ENCODE results near the gene ZBTB48. TPM values are rescaled to one million over a fixed set of nuclear protein-coding genes. Genes with fewer than 3 reads are reported as not detected.

Gene ZBTB48
- polyA plus RNA-seq, 6 donors from 2014 or later = 13.3 to 30.2 (median 24.4) TPM

DNA sequence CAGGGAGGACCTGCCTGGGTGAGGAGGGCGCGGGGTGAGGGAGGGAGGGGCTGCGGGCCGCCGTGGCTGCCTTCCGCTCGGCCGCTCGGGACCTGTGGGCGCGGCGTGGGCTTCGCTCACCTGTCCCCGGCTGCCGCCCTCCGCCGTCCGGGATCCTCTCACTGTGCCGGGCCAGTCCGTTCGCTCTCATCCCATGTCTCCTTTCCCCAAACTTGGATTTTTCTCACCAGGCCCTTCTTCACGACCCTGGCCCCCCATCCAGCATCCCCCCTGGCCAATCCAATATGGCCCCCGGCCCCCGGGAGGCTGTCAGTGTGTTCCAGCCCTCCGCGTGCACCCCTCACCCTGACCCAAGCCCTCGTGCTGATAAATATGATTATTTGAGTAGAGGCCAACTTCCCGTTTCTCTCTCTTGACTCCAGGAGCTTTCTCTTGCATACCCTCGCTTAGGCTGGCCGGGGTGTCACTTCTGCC lies 362 bp downstream of the ZBTB48 start:
- Mint-ChIP-seq H3K27me3 (no peaks in the 10 kb centered on the region), H3K36me3 (no peaks in the 10 kb centered on the region), H3K4me1 (peaks cover 24 to 49% (median 46%) of the 10 kb centered on the region in 3 donors), H3K27ac (peak overlapping the region; percentile 97 to 100 (median 98)), H3K4me3 (peak overlapping the region; percentile 84 to 99 (median 98)), H3K9me3 (no peaks in the 10 kb centered on the region)
- DNase-seq (peak; percentile 35), ATAC-seq (ENCODE audit: low read depth in 2 of 2) (peak; percentile 32 to 34)

DNA sequence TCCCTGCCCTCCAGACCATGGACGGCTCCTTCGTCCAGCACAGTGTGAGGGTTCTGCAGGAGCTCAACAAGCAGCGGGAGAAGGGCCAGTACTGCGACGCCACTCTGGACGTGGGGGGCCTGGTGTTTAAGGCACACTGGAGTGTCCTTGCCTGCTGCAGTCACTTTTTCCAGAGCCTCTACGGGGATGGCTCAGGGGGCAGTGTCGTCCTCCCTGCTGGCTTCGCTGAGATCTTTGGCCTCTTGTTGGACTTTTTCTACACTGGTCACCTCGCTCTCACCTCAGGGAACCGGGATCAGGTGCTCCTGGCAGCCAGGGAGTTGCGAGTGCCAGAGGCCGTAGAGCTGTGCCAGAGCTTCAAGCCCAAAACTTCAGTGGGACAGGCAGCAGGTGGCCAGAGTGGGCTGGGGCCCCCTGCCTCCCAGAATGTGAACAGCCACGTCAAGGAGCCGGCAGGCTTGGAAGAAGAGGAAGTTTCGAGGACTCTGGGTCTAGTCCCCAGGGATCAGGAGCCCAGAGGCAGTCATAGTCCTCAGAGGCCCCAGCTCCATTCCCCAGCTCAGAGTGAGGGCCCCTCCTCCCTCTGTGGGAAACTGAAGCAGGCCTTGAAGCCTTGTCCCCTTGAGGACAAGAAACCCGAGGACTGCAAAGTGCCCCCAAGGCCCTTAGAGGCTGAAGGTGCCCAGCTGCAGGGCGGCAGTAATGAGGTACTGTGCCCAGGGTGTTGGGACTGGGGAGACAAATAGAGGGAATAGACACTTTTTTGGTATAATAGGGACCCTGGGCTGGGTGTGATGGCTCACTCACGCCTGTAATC lies 1.0 kb downstream of the ZBTB48 start:
- no peak for DNase-seq
- H3K27ac Mint-ChIP-seq = peak overlapping the region; percentile 97 to 100 (median 98)
- peaks cover 24 to 49% (median 48%) of the 10 kb centered on the region in 3 donors for H3K4me1 Mint-ChIP-seq

DNA sequence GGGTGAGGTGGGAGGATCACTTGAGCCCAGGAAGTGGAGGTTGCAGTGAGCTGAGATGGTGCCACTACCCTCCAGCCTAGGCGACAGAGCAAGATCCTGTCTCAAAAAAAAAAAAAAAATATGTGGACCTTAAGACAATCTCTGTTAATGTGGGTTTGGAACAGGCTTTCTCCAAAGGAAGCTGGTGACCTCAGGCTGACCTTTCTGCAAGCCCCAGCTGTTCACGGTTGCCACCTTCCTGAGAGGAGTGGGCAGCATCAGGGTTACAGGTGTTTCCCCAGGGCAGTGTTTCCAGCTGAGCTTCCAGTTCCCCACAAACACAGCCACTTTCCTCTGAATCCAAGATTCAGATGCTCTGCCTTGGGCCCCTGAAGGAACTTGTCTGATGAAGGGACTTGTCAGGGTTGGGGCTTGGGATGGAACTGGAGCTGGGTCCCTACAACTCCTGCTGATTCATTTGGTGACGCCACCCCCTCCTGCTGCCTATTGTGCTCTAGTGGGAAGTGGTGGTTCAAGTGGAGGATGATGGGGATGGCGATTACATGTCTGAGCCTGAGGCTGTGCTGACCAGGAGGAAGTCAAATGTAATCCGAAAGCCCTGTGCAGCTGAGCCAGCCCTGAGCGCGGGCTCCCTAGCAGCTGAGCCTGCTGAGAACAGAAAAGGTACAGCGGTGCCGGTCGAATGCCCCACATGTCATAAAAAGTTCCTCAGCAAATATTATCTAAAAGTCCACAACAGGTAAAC lies 1.9 kb downstream of the ZBTB48 start:
- no peak for ATAC-seq (ENCODE audit: low read depth in 2 of 2)

More for the DNA sequence above, 1.0 kb downstream of the ZBTB48 start:
- no peaks in the 10 kb centered on the region for H3K9me3 Mint-ChIP-seq
- no peak for ATAC-seq (ENCODE audit: low read depth in 2 of 2)
- H3K27me3 Mint-ChIP-seq = no peaks in the 10 kb centered on the region
- no peaks in the 10 kb centered on the region for H3K36me3 Mint-ChIP-seq
- peak overlapping the region; percentile 84 to 99 (median 98) for H3K4me3 Mint-ChIP-seq

DNA sequence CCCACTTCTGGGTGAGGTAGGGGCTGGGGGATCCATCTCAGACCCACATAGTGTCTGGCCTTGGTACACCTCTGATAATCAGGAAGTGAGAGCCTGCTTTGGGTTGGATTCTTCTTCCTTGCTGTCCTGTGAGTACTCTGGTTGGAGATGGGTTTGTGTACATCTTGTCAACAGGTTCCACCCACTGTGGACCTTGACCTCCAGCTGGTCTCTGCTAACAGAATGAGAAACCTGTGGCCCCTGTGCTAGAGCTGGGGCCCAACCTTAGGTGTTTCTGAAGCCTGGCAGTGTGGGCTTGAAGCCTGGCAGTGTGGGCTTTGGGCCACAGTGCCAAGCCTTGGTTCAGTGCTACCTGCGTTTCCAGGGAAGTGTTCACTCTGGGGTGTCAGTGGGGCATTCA lies 2.6 kb downstream of the ZBTB48 start:
- peak overlapping the region in 7 of 8 donors; percentile 15 to 98 (median 75) for H3K4me3 Mint-ChIP-seq
- H3K4me1 Mint-ChIP-seq = peaks cover 24 to 51% (median 48%) of the 10 kb centered on the region in 3 donors

More for the DNA sequence above, 1.9 kb downstream of the ZBTB48 start:
- no peaks in the 10 kb centered on the region for H3K9me3 Mint-ChIP-seq
- no peaks in the 10 kb centered on the region for H3K27me3 Mint-ChIP-seq
- peaks cover 24 to 49% (median 48%) of the 10 kb centered on the region in 3 donors for H3K4me1 Mint-ChIP-seq
- peak overlapping the region; percentile 53 to 98 (median 80) for H3K4me3 Mint-ChIP-seq
- DNase-seq = no peak
- H3K36me3 Mint-ChIP-seq = no peaks in the 10 kb centered on the region
- H3K27ac Mint-ChIP-seq = peak overlapping the region in 5 of 6 donors; percentile 79 to 100 (median 99)

DNA sequence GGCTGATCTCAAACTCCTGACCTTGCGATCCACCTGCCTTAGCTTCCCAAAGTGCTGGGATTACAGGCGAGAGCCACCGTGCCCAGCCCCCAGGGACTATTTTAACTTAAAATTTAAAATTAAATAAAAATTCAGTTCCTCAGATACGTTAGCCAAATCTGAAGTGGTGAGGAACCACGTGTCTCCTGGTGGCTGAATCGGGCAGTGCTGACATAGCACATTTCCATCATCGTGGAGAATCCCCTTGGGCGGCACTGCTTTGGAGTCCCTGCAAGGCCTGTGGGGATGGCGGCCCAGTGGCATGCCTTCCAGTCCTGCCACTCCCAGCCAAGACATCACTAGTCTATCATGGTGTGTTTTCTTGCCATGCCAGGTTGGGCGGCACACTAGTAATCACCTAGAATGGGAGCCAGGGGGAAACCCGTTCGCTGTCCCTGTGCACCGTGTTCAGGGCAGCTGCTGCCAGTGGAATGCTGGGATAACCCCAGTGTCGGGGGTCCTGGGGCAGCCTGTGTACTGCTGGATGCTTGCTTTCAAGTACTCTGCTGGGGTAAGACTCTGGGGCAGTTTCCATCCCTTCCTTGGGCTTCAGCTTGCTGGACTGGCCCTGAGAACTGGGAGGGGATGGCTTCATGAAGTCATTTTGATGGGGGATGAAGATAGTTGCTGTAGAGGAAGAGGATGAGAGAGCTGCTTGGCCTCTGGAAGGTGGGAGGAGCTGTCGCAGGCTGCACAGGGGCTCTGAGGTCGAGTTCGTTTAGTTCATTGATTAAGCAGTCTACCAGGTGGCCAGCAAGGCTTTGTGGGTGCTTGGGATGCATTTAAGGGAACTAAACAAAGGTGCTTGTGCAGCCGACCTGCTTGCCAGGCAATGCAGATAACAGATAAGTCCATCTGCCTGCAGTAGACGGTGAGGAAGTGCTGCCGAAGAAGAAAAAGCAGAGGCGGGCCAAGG lies 4.6 kb downstream of the ZBTB48 start:
- Mint-ChIP-seq H3K4me3 (no peak overlapping the region), H3K36me3 (no peaks in the 10 kb centered on the region), H3K9me3 (no peaks in the 10 kb centered on the region), H3K27me3 (no peaks in the 10 kb centered on the region), H3K4me1 (peaks cover 27 to 48% (median 40%) of the 10 kb centered on the region in 3 donors), H3K27ac (peak overlapping the region in 4 of 6 donors; percentile 24 to 76 (median 44))
- no peak for ATAC-seq (ENCODE audit: low read depth in 2 of 2)
- no peak for DNase-seq

More for the DNA sequence above, 2.6 kb downstream of the ZBTB48 start:
- Mint-ChIP-seq H3K27ac (peak overlapping the region in 5 of 6 donors; percentile 48 to 98 (median 91)), H3K27me3 (no peaks in the 10 kb centered on the region), H3K9me3 (no peaks in the 10 kb centered on the region), H3K36me3 (no peaks in the 10 kb centered on the region)
- DNase-seq = no peak
- ATAC-seq (ENCODE audit: low read depth in 2 of 2) = no peak

DNA sequence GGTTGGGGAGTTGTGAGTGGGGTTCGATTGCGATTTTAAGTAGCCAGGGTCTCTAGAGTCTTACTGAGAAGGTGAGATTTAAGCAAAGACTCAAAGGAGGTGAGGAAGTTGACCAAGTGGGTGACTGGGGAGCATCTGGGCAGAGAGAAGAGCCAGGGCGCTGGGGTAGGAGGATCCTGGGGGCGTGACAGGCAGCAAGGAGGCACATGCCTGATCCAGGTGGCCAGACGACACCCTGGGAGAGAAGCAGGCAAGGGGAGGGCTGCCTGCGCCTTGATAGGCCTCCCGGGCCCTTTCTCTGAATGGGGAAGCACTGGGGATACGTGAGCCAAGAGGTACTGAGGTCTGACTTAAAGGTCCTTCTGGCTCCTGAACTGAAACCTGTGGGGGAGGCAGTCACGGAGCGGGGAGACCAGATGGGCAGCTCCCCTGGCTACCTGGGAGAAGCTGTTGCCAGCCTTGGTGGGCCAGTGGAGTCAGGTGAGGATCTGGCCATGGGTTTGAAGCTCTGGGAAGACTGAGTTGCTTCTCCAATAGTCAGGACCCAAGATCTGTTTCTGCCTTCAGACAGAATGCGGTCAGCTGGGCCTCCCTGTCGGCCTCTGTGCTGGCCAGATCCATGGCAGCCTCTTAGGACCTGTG lies 5.4 kb downstream of the ZBTB48 start:
- H3K9me3 Mint-ChIP-seq = no peaks in the 10 kb centered on the region
- no peaks in the 10 kb centered on the region for H3K36me3 Mint-ChIP-seq
- H3K4me3 Mint-ChIP-seq = no peak overlapping the region
- H3K27ac Mint-ChIP-seq = peak overlapping the region in 2 of 6 donors; percentile 24 to 76
- DNase-seq (no peak), ATAC-seq (ENCODE audit: low read depth in 2 of 2) (no peak)
- H3K27me3 Mint-ChIP-seq = no peaks in the 10 kb centered on the region
- peaks cover 27 to 42% (median 35%) of the 10 kb centered on the region in 3 donors for H3K4me1 Mint-ChIP-seq

DNA sequence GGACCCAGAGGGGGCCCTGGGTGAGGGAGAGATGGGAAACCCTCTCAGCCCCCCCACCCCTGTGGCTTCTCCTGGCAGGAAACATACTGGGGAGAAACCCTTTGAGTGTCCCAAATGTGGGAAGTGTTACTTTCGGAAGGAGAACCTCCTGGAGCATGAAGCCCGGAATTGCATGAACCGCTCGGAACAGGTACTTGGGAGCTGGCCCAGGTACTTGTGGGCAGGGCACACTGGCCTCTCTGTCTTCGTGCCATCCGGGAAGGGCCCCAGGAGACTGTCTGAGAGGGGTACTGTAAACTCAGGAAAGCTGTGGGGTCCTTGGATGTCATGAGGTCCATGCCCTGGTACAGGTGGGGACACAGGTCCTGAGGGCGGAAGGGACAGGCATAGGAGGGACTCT lies 6.0 kb downstream of the ZBTB48 start:
- Mint-ChIP-seq H3K27ac (no peak overlapping the region), H3K36me3 (no peaks in the 10 kb centered on the region), H3K4me3 (peak overlapping the region in 1 of 8 donors; percentile 22), H3K9me3 (no peaks in the 10 kb centered on the region), H3K27me3 (no peaks in the 10 kb centered on the region), H3K4me1 (peaks cover 22 to 36% (median 33%) of the 10 kb centered on the region in 3 donors)
- DNase-seq (no peak), ATAC-seq (ENCODE audit: low read depth in 2 of 2) (no peak)

DNA sequence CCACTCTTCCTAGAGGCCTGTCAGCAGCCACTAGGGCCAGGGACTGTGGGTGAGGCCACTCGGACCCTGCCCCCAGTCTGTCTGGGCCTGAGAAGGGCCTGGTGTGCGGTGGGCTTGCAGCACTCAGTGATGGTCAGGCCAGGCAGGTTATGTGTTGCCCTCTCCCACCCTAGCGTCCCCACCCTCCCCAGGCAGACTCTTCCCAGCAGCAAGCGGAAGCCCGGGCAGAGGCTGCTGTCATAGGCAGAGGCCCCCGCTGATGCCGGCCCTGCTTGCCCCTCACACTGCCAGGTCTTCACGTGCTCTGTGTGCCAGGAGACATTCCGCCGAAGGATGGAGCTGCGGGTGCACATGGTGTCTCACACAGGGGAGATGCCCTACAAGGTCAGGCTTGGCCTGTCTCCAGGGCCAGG lies 6.6 kb downstream of the ZBTB48 start:
- Mint-ChIP-seq H3K4me1 (peaks cover 22 to 36% (median 33%) of the 10 kb centered on the region in 3 donors), H3K27me3 (no peaks in the 10 kb centered on the region), H3K36me3 (no peaks in the 10 kb centered on the region), H3K27ac (no peak overlapping the region), H3K9me3 (no peaks in the 10 kb centered on the region), H3K4me3 (no peak overlapping the region)
- no peak for DNase-seq
- no peak for ATAC-seq (ENCODE audit: low read depth in 2 of 2)

DNA sequence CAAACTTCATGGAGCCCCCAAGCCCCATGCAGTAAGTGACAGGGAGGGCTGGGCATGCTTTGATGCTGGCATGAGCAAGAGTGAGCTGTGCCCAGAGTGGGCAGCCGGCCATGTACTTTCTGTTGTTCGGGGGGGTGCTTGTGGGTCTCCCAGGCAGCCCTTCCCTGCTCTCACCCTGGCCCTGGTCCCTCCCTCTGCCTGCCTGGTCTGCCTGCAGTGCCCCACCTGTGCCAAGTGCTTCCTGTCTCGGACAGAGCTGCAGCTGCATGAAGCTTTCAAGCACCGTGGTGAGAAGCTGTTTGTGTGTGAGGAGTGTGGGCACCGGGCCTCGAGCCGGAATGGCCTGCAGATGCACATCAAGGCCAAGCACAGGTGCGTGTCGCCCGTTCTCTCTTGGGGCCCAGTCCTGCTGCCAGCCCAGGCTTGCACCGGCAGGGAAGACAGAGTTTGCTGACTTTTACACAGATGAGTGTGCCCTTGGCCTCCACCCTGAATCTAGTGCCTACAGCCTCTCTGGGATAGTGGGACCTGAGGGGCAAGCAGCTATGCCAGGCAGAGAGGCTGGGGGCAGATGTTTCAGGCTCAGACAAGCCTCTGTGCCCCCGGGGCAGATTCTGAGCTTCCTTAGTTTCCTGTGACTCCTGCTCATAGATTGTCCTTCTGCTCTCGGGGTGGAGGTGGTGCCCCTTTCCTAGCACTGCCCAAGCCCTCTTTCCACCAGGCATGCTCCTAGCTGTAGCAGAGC lies 7.6 kb downstream of the ZBTB48 start:
- Mint-ChIP-seq H3K9me3 (no peaks in the 10 kb centered on the region), H3K27ac (peak overlapping the region in 1 of 6 donors; percentile 49), H3K36me3 (no peaks in the 10 kb centered on the region), H3K4me1 (peaks cover 19 to 29% (median 27%) of the 10 kb centered on the region in 3 donors), H3K4me3 (no peak overlapping the region), H3K27me3 (no peaks in the 10 kb centered on the region)
- ATAC-seq (ENCODE audit: low read depth in 2 of 2) (no peak), DNase-seq (no peak)

DNA sequence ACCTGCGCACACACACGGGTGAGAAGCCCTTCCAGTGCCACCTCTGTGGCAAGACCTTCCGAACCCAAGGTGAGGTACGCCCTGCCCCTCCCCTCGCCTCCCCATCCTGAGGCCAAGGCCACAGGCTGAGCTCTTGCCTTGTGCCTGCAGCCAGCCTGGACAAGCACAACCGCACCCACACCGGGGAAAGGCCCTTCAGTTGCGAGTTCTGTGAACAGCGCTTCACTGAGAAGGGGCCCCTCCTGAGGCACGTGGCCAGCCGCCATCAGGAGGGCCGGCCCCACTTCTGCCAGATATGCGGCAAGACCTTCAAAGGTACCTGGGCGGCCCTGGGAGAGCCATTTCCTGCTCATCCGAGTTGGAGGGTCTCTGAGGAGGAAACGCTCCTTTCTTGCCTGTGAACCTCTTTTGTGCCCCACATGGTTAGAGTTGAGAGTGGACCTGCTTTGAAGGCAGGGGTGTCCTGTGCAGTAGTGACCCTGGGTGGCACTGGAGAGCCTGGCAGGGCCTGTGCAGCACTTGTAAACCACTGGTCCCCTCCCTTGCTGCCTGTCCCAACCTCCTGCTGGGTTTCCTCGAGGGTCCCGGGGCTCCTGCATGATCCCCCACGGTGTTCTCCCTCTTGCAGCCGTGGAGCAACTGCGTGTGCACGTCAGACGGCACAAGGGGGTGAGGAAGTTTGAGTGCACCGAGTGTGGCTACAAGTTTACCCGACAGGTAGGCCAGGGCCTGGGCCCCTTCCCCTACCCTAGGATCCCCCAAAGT lies 8.5 kb downstream of the ZBTB48 start:
- no peak overlapping the region for H3K27ac Mint-ChIP-seq

DNA sequence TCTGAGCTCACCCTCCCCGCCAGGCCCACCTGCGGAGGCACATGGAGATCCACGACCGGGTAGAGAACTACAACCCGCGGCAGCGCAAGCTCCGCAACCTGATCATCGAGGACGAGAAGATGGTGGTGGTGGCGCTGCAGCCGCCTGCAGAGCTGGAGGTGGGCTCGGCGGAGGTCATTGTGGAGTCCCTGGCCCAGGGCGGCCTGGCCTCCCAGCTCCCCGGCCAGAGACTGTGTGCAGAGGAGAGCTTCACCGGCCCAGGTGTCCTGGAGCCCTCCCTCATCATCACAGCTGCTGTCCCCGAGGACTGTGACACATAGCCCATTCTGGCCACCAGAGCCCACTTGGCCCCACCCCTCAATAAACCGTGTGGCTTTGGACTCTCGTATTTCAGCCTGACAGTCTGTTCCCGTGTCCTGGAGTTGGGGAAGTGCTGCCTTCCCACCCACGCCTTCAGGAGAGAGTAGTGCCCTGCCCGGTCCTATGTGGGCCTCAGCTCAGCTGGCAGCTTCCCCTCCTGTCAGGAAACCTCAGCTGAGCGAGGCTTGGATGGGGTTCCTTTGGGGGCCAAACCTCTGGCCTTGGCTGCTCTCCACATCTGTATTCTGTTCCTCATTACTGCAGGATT lies 9.2 kb downstream of the ZBTB48 start:
- no peaks in the 10 kb centered on the region for H3K9me3 Mint-ChIP-seq
- no peaks in the 10 kb centered on the region for H3K36me3 Mint-ChIP-seq
- H3K27me3 Mint-ChIP-seq = no peaks in the 10 kb centered on the region
- DNase-seq (no peak), ATAC-seq (ENCODE audit: low read depth in 2 of 2) (no peak)
- no peak overlapping the region for H3K4me3 Mint-ChIP-seq
- no peak overlapping the region for H3K27ac Mint-ChIP-seq
- peaks cover 18 to 27% (median 22%) of the 10 kb centered on the region in 3 donors for H3K4me1 Mint-ChIP-seq

More for the DNA sequence above, 8.5 kb downstream of the ZBTB48 start:
- Mint-ChIP-seq H3K27me3 (no peaks in the 10 kb centered on the region), H3K4me1 (peaks cover 18 to 27% (median 22%) of the 10 kb centered on the region in 3 donors), H3K36me3 (no peaks in the 10 kb centered on the region), H3K9me3 (no peaks in the 10 kb centered on the region), H3K4me3 (no peak overlapping the region)
- DNase-seq = no peak
- no peak for ATAC-seq (ENCODE audit: low read depth in 2 of 2)
